NT2/D1 (cell line): ENCODE results near the gene PTPN20.
"Not testable (repeated sequence)": the region's sequence is repeated elsewhere in the genome, so short reads cannot be mapped to it uniquely, and the experiment has no call there.

Source experiments
- SUZ12 ChIP-seq: IDR thresholded peaks from 2 replicates; pipeline ENCODE4 v1.6.1; 2011; ENCODE audit not compliant: insufficient read length, insufficient read depth; ENCODE audit errors: extremely low read depth
- YY1 ChIP-seq: IDR thresholded peaks from 2 replicates; pipeline ENCODE4 v1.6.1; 2011; ENCODE audit not compliant: insufficient read length, insufficient read depth
- ZNF274 ChIP-seq: IDR thresholded peaks from 2 replicates; pipeline ENCODE4 v1.6.1; 2011; ENCODE audit warnings: mild to moderate bottlenecking, low read depth, low read length

DNA sequence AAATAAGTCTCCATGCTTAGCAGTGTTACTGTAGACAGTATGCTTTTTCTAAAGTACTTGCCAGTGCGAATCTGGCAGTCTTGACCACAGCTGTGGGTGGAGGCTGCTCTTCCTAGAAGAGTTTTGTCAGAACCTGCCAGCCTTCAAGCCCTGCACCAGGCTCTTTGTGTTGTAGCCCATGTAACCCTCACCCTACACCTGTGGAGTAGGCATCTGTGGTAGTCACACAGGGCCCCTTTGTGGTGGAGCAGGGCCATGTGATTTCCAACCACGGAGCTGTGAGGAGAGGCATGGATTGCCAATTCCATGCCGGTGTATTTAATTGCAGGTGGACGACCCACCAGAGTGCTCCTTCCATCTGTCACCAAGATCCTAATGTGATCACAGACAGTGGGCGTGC is 7.4 kb upstream of the PTPN20 start:
- not testable (repeated sequence) for TF ChIP-seq SUZ12, YY1, ZNF274
